ENCODE data around the gene TSPAN7. TPM values are rescaled to one million over a fixed set of nuclear protein-coding genes. Genes with fewer than 3 reads are reported as not detected.

The TSPAN7 gene
- total and polyA plus RNA-seq, 9 of the 15 experiments (the other 6 are each of a cell fraction or from before 2014, with no cell fraction given) = 0.07 to 0.29 (median 0.12) TPM; not detected in 1

DNA sequence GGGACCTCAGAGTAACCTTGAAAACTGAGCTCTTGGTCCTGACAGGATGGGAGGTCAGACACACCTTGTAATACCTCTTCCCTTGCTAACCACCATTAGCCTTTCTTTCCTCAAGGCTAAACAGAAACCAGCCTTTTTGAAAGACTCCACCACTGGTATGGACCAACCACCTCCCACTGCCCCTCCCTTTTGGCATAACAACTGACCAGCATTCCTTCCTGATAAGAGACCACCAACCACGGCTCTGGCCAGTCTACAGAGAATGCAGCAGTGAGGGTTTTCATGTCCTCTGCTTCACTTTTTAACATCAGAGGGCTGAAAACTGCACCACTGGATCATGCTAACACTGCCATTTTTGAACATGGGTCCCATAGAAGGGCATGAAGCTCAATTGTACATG, 139.7 kb downstream of the TSPAN7 start:
- intact Hi-C loops (cut with micrococcal nuclease) (no loop called here), in situ Hi-C loops (cut with MboI) (no loop called here)
- Histone ChIP-seq H3K4me1 (replicated peaks in 1 of 2; ENCODE audit: control insufficient read depth in 2 of 2, insufficient read depth in 2 of 2, low read length in 2 of 2) (no peaks in the 10 kb centered on the region; a peak in 1 of 5 replicates), H3K9me1 (ENCODE audit: control insufficient read depth, insufficient read depth, low read length) (no peaks in the 10 kb centered on the region), H3K4me3 (no peak overlapping the region), H4K20me1 (replicated peaks; ENCODE audit: control insufficient read depth, insufficient read depth, low read length) (no peaks in the 10 kb centered on the region), H3K9me3 (replicated peaks; ENCODE audit: control insufficient read depth, insufficient read depth, low read depth, low read length) (no peaks in the 10 kb centered on the region), H3K79me2 (ENCODE audit: control insufficient read depth, insufficient read depth, low read length) (no peaks in the 10 kb centered on the region), H3K4me2 (ENCODE audit: insufficient read depth, low read length) (no peak overlapping the region), H3K9ac (ENCODE audit: insufficient read depth in 1 of 2, low read depth in 2 of 2, low read length in 2 of 2) (no peak overlapping the region), H3K36me3 (ENCODE audit: control insufficient read depth, insufficient read depth, low read length) (no peaks in the 10 kb centered on the region), H3K27me3 (ENCODE audit: control insufficient read depth in 2 of 2, insufficient read depth in 2 of 2, low read length in 2 of 2) (no peaks in the 10 kb centered on the region), H2AFZ (ENCODE audit: low read depth, low read length) (peak overlapping the region; percentile 64; the same call in 1 of the 2 replicates), H3K27ac (ENCODE audit: extremely low read depth, low read depth, low read length) (no peak overlapping the region)
- FAIRE-seq = no peak
- POLR2A ChIA-PET = no interaction called here
- DNase-seq (ENCODE audit: extremely low read depth in 1 of 4, low spot score in 3 of 4) = peak in 1 of 4 experiments; percentile 4
- CTCF ChIA-PET (ENCODE audit: low intra/inter-chr PET ratio) = no interaction called here
- no peak for ATAC-seq
- WGBS (ENCODE audit: insufficient coverage, low coverage, missing lambda C conversion rate) = 0% methylated on average over 1 of the region's 1 CpG
- TF ChIP-seq FOXM1 (IDR thresholded peaks at IDR 0.05; ENCODE audit: low read depth) = peak; percentile 58; the same call in 1 of the 2 replicates
- TF ChIP-seq FOXM1 (CRISPR knock-in tag; IDR thresholded peaks at IDR 0.05; ENCODE audit: low read depth) = no peak
- no peak for TF ChIP-seq CREB1 (IDR thresholded peaks at IDR 0.05)
- no peak for TF ChIP-seq CREB1 (CRISPR knock-in tag; IDR thresholded peaks at IDR 0.05)
- BruUV-seq (replicated peaks) = no TSS peak

- Histone ChIP-seq H3K27me3 (ENCODE audit: control insufficient read depth in 2 of 2, insufficient read depth in 2 of 2, low read length in 2 of 2) (no peaks in the 10 kb centered on the region), H3K9ac (ENCODE audit: insufficient read depth in 1 of 2, low read depth in 2 of 2, low read length in 2 of 2) (no peak overlapping the region), H3K4me2 (ENCODE audit: insufficient read depth, low read length) (no peak overlapping the region), H3K9me3 (replicated peaks; ENCODE audit: control insufficient read depth, insufficient read depth, low read depth, low read length) (no peaks in the 10 kb centered on the region), H4K20me1 (replicated peaks; ENCODE audit: control insufficient read depth, insufficient read depth, low read length) (no peaks in the 10 kb centered on the region), H3K9me1 (ENCODE audit: control insufficient read depth, insufficient read depth, low read length) (no peaks in the 10 kb centered on the region), H3K79me2 (ENCODE audit: control insufficient read depth, insufficient read depth, low read length) (no peaks in the 10 kb centered on the region), H3K4me1 (replicated peaks in 1 of 2; ENCODE audit: control insufficient read depth in 2 of 2, insufficient read depth in 2 of 2, low read length in 2 of 2) (no peaks in the 10 kb centered on the region; a peak in 1 of 5 replicates), H3K27ac (ENCODE audit: extremely low read depth, low read depth, low read length) (no peak overlapping the region), H2AFZ (ENCODE audit: low read depth, low read length) (no peak overlapping the region), H3K36me3 (ENCODE audit: control insufficient read depth, insufficient read depth, low read length) (no peaks in the 10 kb centered on the region), H3K4me3 (no peak overlapping the region)
- ATAC-seq (no peak), FAIRE-seq (no peak), DNase-seq (ENCODE audit: extremely low read depth in 1 of 4, low spot score in 3 of 4) (no peak)
- in situ Hi-C loops (cut with MboI) = no loop called here
- intact Hi-C loops (cut with micrococcal nuclease) = no loop called here
- 4% methylated on average over 2 of the region's 2 CpGs for WGBS (ENCODE audit: insufficient coverage, low coverage, missing lambda C conversion rate)
- BruUV-seq (replicated peaks) = no TSS peak
- ChIA-PET CTCF (ENCODE audit: low intra/inter-chr PET ratio) (no interaction called here), POLR2A (no interaction called here)
- TF ChIP-seq GATAD2A (IDR thresholded peaks at IDR 0.05) = no peak
- TF ChIP-seq POLR2H (tag; IDR thresholded peaks at IDR 0.05; ENCODE audit: low read depth) = no peak
- TF ChIP-seq RAD21 (CRISPR knock-in tag; conservative IDR thresholded peaks at IDR 0.05 in 1 of 2, IDR thresholded peaks at IDR 0.05 in 1 of 2) = no peak
- TF ChIP-seq OTX1 (CRISPR knock-in tag; IDR thresholded peaks at IDR 0.05) = no peak
- no peak for TF ChIP-seq ELK3 (CRISPR knock-in tag; IDR thresholded peaks at IDR 0.05)
These were observed 143.0 kb downstream of the TSPAN7 start for GRCh38 chrX:38704146-38704882.
